G401 (cell line): Measurements from ENCODE around the gene DNAJC4. TPM values are rescaled to one million over a fixed set of nuclear protein-coding genes. Genes with fewer than 3 reads are reported as not detected.

Source experiments
- total RNA-seq: library from RNA; depleted of rRNA; stranded (reverse); fragments of >200 nt; shearing (Covaris generic); gene quantifications from 2 replicates; pipeline ENCODE4 v1.2.3, GENCODE V29; 2014; rRNA removed

Gene DNAJC4
- total RNA-seq, 1 experiment from 2014 or later, result 10.3 TPM

Other genes with a start within 250 kb of the DNAJC4 start
- 123 and 143 TPM in 2 replicates for gene OTUB1, start 244.1 kb upstream of the DNAJC4 start, total RNA-seq
- not detected in 2 replicates for gene FLRT1, start 194.6 kb upstream of the DNAJC4 start, total RNA-seq
- gene MACROD1, start 64.4 kb upstream of the DNAJC4 start, total RNA-seq, result 85.0 and 93.2 TPM in 2 replicates
- 241 and 363 TPM in 2 replicates for gene STIP1, start 44.4 kb upstream of the DNAJC4 start, total RNA-seq
- gene FERMT3, start 23.8 kb upstream of the DNAJC4 start, total RNA-seq, result 5.9 TPM in 1 of 2 replicates, not detected in the other
- gene TRPT1, start 4.4 kb upstream of the DNAJC4 start, total RNA-seq, result 28.9 and 46.2 TPM in 2 replicates
- 33.3 and 34.2 TPM in 2 replicates for gene NUDT22, start 4.3 kb upstream of the DNAJC4 start, total RNA-seq
- 14.6 and 27.0 TPM in 2 replicates for gene VEGFB, start 4.0 kb downstream of the DNAJC4 start, total RNA-seq
- 20.6 and 27.8 TPM in 2 replicates for gene FKBP2, start 10.5 kb downstream of the DNAJC4 start, total RNA-seq
- gene PPP1R14B, start 16.4 kb downstream of the DNAJC4 start, total RNA-seq, result 293 and 394 TPM in 2 replicates
- gene PLCB3, start 21.0 kb downstream of the DNAJC4 start, total RNA-seq, result 59.3 and 62.7 TPM in 2 replicates
- 146 and 183 TPM in 2 replicates for gene BAD, start 54.1 kb downstream of the DNAJC4 start, total RNA-seq
- 17.8 and 25.9 TPM in 2 replicates for gene GPR137, start 55.3 kb downstream of the DNAJC4 start, total RNA-seq
- gene KCNK4, start 60.8 kb downstream of the DNAJC4 start, total RNA-seq, result 0.14 TPM in 1 of 2 replicates, not detected in the other
- not detected in 2 replicates for gene CATSPERZ, start 69.8 kb downstream of the DNAJC4 start, total RNA-seq
- gene ESRRA, start 75.0 kb downstream of the DNAJC4 start, total RNA-seq, result 42.0 and 75.5 TPM in 2 replicates
- 313 and 472 TPM in 2 replicates for gene TRMT112, start 87.0 kb downstream of the DNAJC4 start, total RNA-seq
- gene PRDX5, start 87.6 kb downstream of the DNAJC4 start, total RNA-seq, result 341 and 414 TPM in 2 replicates
- gene CCDC88B, start 109.7 kb downstream of the DNAJC4 start, total RNA-seq, result 15.1 and 26.6 TPM in 2 replicates
- gene RPS6KA4, start 128.6 kb downstream of the DNAJC4 start, total RNA-seq, result 113 and 126 TPM in 2 replicates